Diencephalon (tissue), 1 donor: ENCODE results near the gene FSTL1. TPM values are rescaled to one million over a fixed set of nuclear protein-coding genes. Genes with fewer than 3 reads are reported as not detected.

Source experiments
- total RNA-seq: library from RNA; depleted of rRNA; stranded (reverse); fragments of >200 nt; gene quantifications from one replicate; pipeline ENCODE4 v1.2.3, GENCODE V29; 2014

Gene FSTL1, protein sequence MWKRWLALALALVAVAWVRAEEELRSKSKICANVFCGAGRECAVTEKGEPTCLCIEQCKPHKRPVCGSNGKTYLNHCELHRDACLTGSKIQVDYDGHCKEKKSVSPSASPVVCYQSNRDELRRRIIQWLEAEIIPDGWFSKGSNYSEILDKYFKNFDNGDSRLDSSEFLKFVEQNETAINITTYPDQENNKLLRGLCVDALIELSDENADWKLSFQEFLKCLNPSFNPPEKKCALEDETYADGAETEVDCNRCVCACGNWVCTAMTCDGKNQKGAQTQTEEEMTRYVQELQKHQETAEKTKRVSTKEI
- 43.6 TPM for total RNA-seq

DNA sequence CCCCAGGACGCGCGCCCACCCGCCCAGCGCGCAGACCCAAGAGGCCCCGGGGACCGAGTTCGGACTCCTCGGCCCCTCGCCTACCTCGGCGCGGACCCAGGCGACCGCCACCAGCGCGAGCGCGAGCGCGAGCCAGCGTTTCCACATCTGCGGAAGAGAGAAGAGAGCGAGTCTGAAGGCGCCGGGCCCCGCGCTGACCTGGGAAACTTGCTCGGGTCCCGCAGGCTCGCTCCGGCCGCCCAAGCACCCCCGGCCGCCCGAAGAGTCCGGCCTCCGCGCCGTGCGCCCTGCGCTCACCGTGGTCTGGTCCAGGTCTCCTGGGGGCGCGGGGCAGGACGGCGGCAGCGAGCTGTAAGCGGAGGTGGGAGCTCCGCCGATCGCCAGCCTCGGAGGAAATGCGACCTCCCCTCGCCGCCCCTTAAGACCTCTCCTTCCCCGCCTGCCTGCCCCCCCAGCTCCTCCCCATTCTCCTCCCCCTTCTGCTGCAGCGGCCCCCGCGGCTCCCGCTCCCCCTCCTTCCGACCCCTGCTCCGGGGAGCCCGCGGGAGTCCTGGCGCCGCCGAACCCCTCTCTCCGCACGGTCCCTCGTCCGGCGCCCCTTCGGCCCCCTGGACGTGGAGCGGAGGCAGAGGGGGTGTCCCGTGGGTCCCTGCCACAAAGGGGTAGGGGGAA, at the start of gene FSTL1:
Gene FSTL1 (minus strand): TSS at position 393 of the 672 bp plus-strand sequence. CDS start 246 bp downstream, at position 147.

DNA sequence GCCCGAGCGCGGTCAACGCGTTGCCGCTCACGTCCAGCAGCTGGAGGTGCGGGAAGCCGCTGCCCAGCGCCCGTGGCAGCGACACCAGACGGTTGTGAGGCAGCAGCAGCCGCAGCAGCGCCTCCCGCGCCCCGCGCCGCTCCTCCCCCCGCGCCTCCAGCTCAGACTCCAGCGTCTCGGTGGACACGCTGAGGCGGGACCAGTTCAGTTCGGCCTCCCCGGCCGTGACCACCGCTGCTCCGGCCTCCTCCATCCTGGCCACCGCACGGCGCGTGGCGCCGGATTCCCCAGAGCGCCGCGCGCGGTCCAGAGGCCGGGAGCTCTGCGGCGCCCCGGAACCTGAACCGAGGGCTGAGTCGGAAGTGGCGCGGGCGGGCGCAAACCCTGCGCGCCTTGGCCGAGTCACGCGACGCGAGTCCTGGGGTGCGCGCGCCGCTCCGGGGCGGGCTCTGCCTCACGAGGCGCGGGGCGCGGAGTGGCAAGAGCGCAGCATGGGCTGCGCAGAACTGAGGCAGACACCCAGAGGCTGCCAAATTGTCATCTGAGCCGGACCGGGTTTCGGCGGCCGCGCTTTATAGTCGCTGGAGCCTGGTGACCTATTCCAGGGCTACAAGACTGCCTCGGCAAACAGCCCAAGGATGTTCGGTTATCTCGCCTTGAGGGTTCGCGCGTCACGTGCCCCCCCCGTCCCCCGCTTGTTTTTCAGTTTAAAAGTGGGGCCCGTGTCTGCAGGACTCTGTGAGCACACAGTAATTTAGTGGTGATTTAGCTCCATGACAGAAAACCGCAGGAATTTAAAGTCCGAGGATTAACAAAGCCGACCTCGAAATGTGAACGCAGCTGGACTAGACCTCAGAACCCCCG, 101.6 kb downstream of the FSTL1 start, which contains the start of gene LRRC58:
Gene LRRC58 (minus strand): TSS at position 364 of the 864 bp plus-strand sequence. CDS start 111 bp downstream, at position 253.

Other genes with a start within 250 kb of the FSTL1 start
- gene GPR156, start 165.8 kb downstream of the FSTL1 start, total RNA-seq = 1.4 TPM
- 30.2 TPM for gene LRRC58, start 101.6 kb downstream of the FSTL1 start, total RNA-seq
- gene NDUFB4, start 145.3 kb upstream of the FSTL1 start, total RNA-seq = 44.3 TPM
- gene HGD, start 231.2 kb upstream of the FSTL1 start, total RNA-seq = 0.69 TPM